OCI-LY3 (cell line): ENCODE data around the gene GP2.

Experiments used
- CTCF ChIP-seq: fragments of 200-600, 300-600 bp; sonication (generic); IDR thresholded peaks from 2 replicates; pipeline ENCODE4 v1.5.1; 2014; ENCODE audit warnings: antibody characterized with exemption, low read length, low read depth
- EZH2phosphoT487 ChIP-seq: fragments of 200-600 bp; shearing (Covaris generic); IDR thresholded peaks from 2 replicates; pipeline ENCODE4 v1.6.1; 2018; ENCODE audit warnings: antibody characterized with exemption, mixed run types, low read depth

GRCh38 chr16:20353379-20353778 lies 26.1 kb upstream of the GP2 start:
- TF ChIP-seq CTCF: no peak
- TF ChIP-seq EZH2phosphoT487: no peak
